Sigmoid colon (tissue), 7 donors: ENCODE results near the gene POLR1D. TPM values are rescaled to one million over a fixed set of nuclear protein-coding genes. Genes with fewer than 3 reads are reported as not detected.

Experiments used
- DNase-seq: peaks from one replicate; pipeline ENCODE4 v3.0.0-alpha.2; 2019
- H3K27ac ChIP-seq, 4 donors: fragments of 200-600 bp; sonication (generic); one replicate each; pipeline ENCODE4 v1.5.1; 2016 to 2019; ENCODE audit warnings: mild to moderate bottlenecking in 1 of 4
- H3K27me3 ChIP-seq, 3 donors: fragments of 200-600 bp; sonication (generic); one replicate each; pipeline ENCODE4 v1.5.1; 2019; ENCODE audit warnings: mild to moderate bottlenecking in 1 of 3
- H3K36me3 ChIP-seq, 4 donors: fragments of 200-600 bp; sonication (generic); one replicate each; pipeline ENCODE4 v1.5.1; 2016 to 2019
- H3K4me1 ChIP-seq, 4 donors: fragments of 200-600 bp; sonication (generic); one replicate each; pipeline ENCODE4 v1.5.1; 2017 to 2019
- H3K4me3 ChIP-seq, 4 donors: fragments of 200-600 bp; sonication (generic); one replicate each; pipeline ENCODE4 v1.5.1; 2017 to 2019; ENCODE audit warnings: mild to moderate bottlenecking in 2 of 4, moderate library complexity in 1 of 4
- H3K9me3 ChIP-seq, 4 donors: fragments of 200-600 bp in 3 of 4; sonication (generic) in 3 of 4; one replicate each; pipeline versions ENCODE4 v1.5.1 to v1.6.1; 2013 to 2019
- EP300 ChIP-seq, 4 donors: sonication (generic); formaldehyde crosslinking; IDR thresholded peaks; one replicate each; pipeline ENCODE4 v1.6.1; 2017; ENCODE audit warnings: antibody characterized with exemption in 4 of 4
- POLR2A ChIP-seq, 2 donors: fragments of 450-650 bp; IDR thresholded peaks; one replicate each; pipeline ENCODE4 v1.6.1; 2016; ENCODE audit warnings: antibody characterized with exemption in 2 of 2, mild to moderate bottlenecking in 2 of 2, moderate library complexity in 2 of 2
- POLR2AphosphoS5 ChIP-seq, 4 donors: sonication (generic); formaldehyde crosslinking; IDR thresholded peaks; one replicate each; pipeline ENCODE4 v1.6.1; 2017; ENCODE audit warnings: antibody characterized with exemption in 4 of 4
- WGBS, 2 donors: extraction: QIAGEN DNeasy Blood & Tissue Kit; methylation state at CpG; one replicate each; pipeline ENCODE4 v1.1.7; 2013; 5-methylcytosine and 5-hydroxymethylcytosine counted together
- intact Hi-C: fragments of 100-400 bp; cut with DNase I; formaldehyde crosslinking; loops from one replicate; pipeline ENCODE4 v1.15.1; 2023
- polyA plus RNA-seq, 3 donors: library from polyadenylated mRNA; stranded (reverse); fragments of 200-250 nt; gene quantifications; one replicate each; pipeline ENCODE4 v1.2.3, GENCODE V29; 2013
- total RNA-seq, 4 donors: library from RNA; depleted of rRNA; stranded (reverse); fragments of >200 nt; gene quantifications; one replicate each; pipeline ENCODE4 v1.1.0, GENCODE V29; 2016
- TF ChIP-seq, protein P1 (sequence below), 4 experiments: fragments of 450-650 bp in 3 of 4; fragments of 200-600 bp in 1 of 4; IDR thresholded peaks; one replicate each; pipeline ENCODE4 v1.5.1; 2016 to 2019; ENCODE audit warnings: antibody characterized with exemption in 4 of 4, mild to moderate bottlenecking in 3 of 4, moderate library complexity in 2 of 4
- donor health status: healthy with polysubstance abuse.
- donor health status: Bipolar disorder and iron deficiency.
- donor health status: healthy.

The POLR1D gene, protein sequence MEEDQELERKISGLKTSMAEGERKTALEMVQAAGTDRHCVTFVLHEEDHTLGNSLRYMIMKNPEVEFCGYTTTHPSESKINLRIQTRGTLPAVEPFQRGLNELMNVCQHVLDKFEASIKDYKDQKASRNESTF
- total RNA-seq: 100 to 1,000 TPM; 130 to 224 (median 174) TPM
- polyA plus RNA-seq: 100 to 1,000 TPM; 126 to 134 (median 134) TPM

DNA sequence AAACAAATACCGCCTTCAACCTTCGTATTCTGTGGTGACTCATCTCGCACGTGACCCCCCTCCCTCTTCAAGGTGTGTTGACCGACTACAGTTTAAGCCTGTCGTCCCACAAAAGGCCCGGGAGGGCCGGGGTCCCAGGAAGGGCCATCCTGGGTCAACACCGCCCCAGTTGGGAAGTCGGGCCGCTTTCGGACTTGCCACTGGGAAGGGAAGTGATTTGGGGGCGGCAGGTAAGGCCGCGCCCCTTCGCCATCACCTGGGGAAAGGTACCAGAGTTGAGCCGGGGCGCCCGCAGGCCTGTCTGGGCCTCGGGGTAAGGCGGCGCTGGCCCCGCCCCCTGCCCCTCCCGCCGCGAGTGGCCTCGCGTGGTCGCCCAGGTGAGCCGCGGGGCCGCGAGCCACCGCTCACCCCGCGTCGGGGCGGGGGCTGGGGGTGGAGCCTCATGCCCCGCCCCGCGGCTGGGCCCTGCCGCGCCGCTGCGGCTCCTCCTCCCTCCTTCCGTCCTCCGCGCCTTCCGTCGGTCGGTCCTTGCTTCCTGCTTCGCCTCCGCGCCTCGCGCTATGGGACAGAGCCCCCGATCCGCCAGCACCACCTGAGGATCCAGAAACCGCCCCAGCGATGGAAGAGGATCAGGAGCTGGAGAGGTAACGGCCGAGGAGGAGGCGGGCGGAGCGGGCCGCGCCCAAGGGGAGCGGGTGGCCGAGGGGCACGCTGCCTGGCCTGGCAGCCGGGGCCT, at the start of gene POLR1D:
Gene POLR1D, plus strand, starts transcription at position 527 of the 736 bp plus-strand sequence. Its CDS starts 92 bp downstream, at position 619.
- peak within 1 kb of the TSS; percentile 85 to 95 (median 92) for H3K4me3 ChIP-seq
- no peaks in the 10 kb centered on the region for H3K9me3 ChIP-seq
- peaks cover 0 to 8% (median 0%) of the 10 kb centered on the region in 4 donors for H3K36me3 ChIP-seq
- intact Hi-C loops: loop anchor here (5.0 to 10.0 kb wide), 4 partner anchors 169 to 513 kb away; partner anchors contain the start of genes GTF3A, MTIF3, PAN3 and RPL21
- TF ChIP-seq, protein P1, sequence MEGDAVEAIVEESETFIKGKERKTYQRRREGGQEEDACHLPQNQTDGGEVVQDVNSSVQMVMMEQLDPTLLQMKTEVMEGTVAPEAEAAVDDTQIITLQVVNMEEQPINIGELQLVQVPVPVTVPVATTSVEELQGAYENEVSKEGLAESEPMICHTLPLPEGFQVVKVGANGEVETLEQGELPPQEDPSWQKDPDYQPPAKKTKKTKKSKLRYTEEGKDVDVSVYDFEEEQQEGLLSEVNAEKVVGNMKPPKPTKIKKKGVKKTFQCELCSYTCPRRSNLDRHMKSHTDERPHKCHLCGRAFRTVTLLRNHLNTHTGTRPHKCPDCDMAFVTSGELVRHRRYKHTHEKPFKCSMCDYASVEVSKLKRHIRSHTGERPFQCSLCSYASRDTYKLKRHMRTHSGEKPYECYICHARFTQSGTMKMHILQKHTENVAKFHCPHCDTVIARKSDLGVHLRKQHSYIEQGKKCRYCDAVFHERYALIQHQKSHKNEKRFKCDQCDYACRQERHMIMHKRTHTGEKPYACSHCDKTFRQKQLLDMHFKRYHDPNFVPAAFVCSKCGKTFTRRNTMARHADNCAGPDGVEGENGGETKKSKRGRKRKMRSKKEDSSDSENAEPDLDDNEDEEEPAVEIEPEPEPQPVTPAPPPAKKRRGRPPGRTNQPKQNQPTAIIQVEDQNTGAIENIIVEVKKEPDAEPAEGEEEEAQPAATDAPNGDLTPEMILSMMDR (IDR thresholded peaks at IDR 0.05): no peak
- TF ChIP-seq EP300 (IDR thresholded peaks at IDR 0.05) (no peak), POLR2AphosphoS5 (IDR thresholded peaks at IDR 0.05) (peak; percentile 79 to 94 (median 90)), POLR2A (IDR thresholded peaks at IDR 0.05) (peak; percentile 36 to 62)
- peak within 1 kb of the TSS; percentile 91 to 98 (median 96) for H3K27ac ChIP-seq
- H3K4me1 ChIP-seq: peaks cover 0 to 38% (median 27%) of the 10 kb centered on the region in 4 donors
- peak; percentile 86 for DNase-seq
- no peaks in the 10 kb centered on the region for H3K27me3 ChIP-seq
- WGBS, 2 donors: 0% methylated on average over 71 of the region's 71 CpGs

DNA sequence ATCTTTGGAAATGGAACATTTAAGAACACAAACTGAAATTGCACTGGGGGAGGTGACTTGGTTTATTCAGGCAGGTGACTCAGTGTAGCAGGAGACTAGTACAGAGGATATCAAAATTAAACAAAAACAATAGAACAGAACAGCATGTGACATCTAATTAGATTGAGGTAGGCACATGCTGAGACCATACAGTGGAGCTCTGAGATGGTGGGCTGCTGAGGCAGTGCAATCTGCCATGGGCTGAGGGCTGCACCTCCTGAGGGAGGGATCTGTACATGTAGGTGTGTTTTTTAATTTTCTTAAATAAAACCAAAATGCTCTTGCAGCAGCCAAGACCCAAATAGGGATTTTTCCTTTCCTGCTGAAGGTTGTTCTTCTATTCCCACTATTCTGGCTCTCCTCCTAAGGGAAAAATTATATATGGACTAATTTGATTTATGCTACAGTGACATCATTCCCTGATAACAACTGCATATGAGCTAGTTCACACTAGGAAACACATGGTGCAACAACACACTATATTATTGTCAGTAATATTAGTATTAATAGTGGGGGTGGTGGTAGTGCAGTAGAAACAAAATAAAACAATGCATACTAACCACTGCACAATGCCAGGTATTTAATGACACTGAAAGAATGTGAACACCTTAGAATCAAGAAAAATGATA, 49.3 kb upstream of the POLR1D start:
- H3K36me3 ChIP-seq: peaks cover 0 to 21% (median 3%) of the 10 kb centered on the region in 4 donors
- TF ChIP-seq POLR2AphosphoS5 (IDR thresholded peaks at IDR 0.05) (no peak), POLR2A (IDR thresholded peaks at IDR 0.05) (no peak), EP300 (IDR thresholded peaks at IDR 0.05) (no peak)
- TF ChIP-seq, protein P1 (IDR thresholded peaks at IDR 0.05): no peak
- no peaks in the 10 kb centered on the region for H3K27me3 ChIP-seq
- H3K4me3 ChIP-seq: no peak overlapping the region
- H3K27ac ChIP-seq: no peak overlapping the region
- no peaks in the 10 kb centered on the region for H3K4me1 ChIP-seq
- intact Hi-C loops: loop anchor here (10.0 kb wide), 1 partner anchor 92 kb away; no protein-coding TSS in a partner anchor
- DNase-seq: no peak
- H3K9me3 ChIP-seq: no peaks in the 10 kb centered on the region

DNA sequence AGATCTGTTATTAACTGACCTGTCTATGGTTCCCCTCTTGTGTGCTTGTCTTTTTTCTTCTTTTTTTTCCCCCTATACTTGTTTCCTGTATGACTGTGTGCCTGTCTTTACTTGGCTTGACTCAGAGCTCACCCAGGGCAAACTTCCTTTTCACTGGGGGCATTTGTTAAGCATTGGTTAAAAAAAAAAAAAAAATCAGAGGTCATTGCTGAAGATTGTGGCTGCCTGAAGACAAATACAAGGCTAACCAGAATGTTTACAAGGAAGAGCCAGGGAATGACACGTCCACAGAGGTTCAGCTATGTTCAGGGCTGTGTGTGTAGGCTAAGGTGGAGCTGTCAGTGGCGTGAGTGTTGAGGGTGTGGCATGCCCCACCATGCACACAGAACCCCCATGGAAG, 48.4 kb upstream of the POLR1D start:
- no peak overlapping the region for H3K4me3 ChIP-seq
- no peaks in the 10 kb centered on the region for H3K27me3 ChIP-seq
- WGBS, 2 donors: 44 to 69% methylated on average over 2 of the region's 2 CpGs
- no peaks in the 10 kb centered on the region for H3K9me3 ChIP-seq
- H3K36me3 ChIP-seq: peaks cover 0 to 13% (median 3%) of the 10 kb centered on the region in 4 donors
- H3K27ac ChIP-seq: no peak overlapping the region
- intact Hi-C loops: loop anchor here (10.0 kb wide), 1 partner anchor 92 kb away; no protein-coding TSS in a partner anchor
- H3K4me1 ChIP-seq: no peaks in the 10 kb centered on the region
- DNase-seq: no peak
- TF ChIP-seq, protein P1 (IDR thresholded peaks at IDR 0.05): no peak
- TF ChIP-seq POLR2AphosphoS5 (IDR thresholded peaks at IDR 0.05) (no peak), POLR2A (IDR thresholded peaks at IDR 0.05) (no peak), EP300 (IDR thresholded peaks at IDR 0.05) (no peak)

DNA sequence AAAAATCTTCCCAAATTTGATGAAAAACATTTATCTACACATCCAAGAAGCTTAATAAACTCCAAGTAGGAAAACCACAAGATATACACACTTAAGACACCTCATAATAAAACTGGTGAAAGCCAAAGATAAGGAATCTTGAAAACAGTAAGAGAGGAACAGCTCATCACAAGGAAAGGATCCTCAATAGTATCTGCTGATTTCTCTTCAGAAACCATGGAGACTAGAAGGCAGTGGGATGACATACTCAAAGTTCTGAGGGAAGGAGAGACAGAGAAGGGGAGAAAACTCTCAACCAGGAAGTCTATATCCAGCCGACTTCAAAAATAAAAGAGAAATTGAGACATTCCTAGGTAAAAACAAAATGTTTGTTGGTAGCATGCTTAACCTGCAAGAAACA, 47.0 kb upstream of the POLR1D start:
- 94 to 100% methylated on average over 1 of the region's 1 CpG for WGBS, 2 donors
- Histone ChIP-seq H3K4me3 (no peak overlapping the region), H3K27me3 (no peaks in the 10 kb centered on the region), H3K9me3 (no peaks in the 10 kb centered on the region), H3K36me3 (no peaks in the 10 kb centered on the region), H3K4me1 (no peaks in the 10 kb centered on the region), H3K27ac (no peak overlapping the region)
- TF ChIP-seq POLR2AphosphoS5 (IDR thresholded peaks at IDR 0.05): no peak
- no peak for TF ChIP-seq POLR2A (IDR thresholded peaks at IDR 0.05)
- no peak for TF ChIP-seq EP300 (IDR thresholded peaks at IDR 0.05)
- TF ChIP-seq, protein P1 (IDR thresholded peaks at IDR 0.05): no peak
- intact Hi-C loops: loop anchor here (10.0 kb wide), 1 partner anchor 90 kb away; no protein-coding TSS in a partner anchor
- no peak for DNase-seq
